Body of pancreas (tissue), 4 donors: ENCODE measurements around the gene CDK19.

Experiments
- CTCF ChIP-seq, 7 experiments: fragments of 450-650 bp in 4 of 7; fragments of 200-600 bp in 3 of 7; sonication (generic) in 3 of 7; IDR thresholded peaks; one replicate each; pipeline ENCODE4 v1.5.1; 2016 to 2019; ENCODE audit warnings: antibody characterized with exemption in 7 of 7
- POLR2A ChIP-seq, 3 donors: fragments of 450-650 bp; IDR thresholded peaks; one replicate each; pipeline ENCODE4 v1.6.1; 2016; ENCODE audit warnings: antibody characterized with exemption in 3 of 3, mild to moderate bottlenecking in 2 of 3

- no peak for TF ChIP-seq CTCF (IDR thresholded peaks at IDR 0.05)
- no peak for TF ChIP-seq POLR2A (IDR thresholded peaks at IDR 0.05)
These were observed 225.3 kb downstream of the CDK19 start for GRCh38 chr6:110589865-110590513.
